AG04450 (cell line): Measurements from ENCODE around the gene LIMA1. TPM values are rescaled to one million over a fixed set of nuclear protein-coding genes. Genes with fewer than 3 reads are reported as not detected.

Experiments
- CTCF ChIA-PET: fragments of 300-600, 350-600 bp; formaldehyde crosslinking; extraction: SDS; loops from one replicate; lab custom pipeline; 2022; ENCODE audit warnings: antibody characterized with exemption, inconsistent platforms; lab: Charles Lee
- POLR2A ChIA-PET: fragments of 350-600 bp; formaldehyde crosslinking; extraction: SDS; loops from one replicate; lab custom pipeline; 2021; ENCODE audit warnings: antibody characterized with exemption, inconsistent platforms; lab: Yijun Ruan, JAX
- DNase-seq: peaks from one replicate; pipeline ENCODE4 v3.0.0-alpha.2; 2011; ENCODE audit warnings: low read depth, low spot score
- H3K27ac ChIP-seq: one replicate; pipeline ENCODE4 v1.5.1; 2012; ENCODE audit warnings: low read depth, low read length, control low read depth
- H3K27me3 ChIP-seq: one replicate; pipeline ENCODE4 v1.6.0; 2012; ENCODE audit warnings: low read length; ENCODE audit not compliant: control insufficient read depth, insufficient read depth
- H3K4me3 ChIP-seq: 2 replicates; pipeline ENCODE4 v1.5.1; 2011; ENCODE audit warnings: mild to moderate bottlenecking, low read depth, low read length, control low read depth
- H3K9me3 ChIP-seq: 2 replicates; pipeline ENCODE4 v1.5.1; 2012; ENCODE audit warnings: low read length; ENCODE audit not compliant: control insufficient read depth, insufficient read depth
- CTCF ChIP-seq: IDR thresholded peaks from 2 replicates; pipeline ENCODE4 v1.5.1; 2011; ENCODE audit warnings: low read depth, low read length, control low read depth, inconsistent platforms
- polyA plus RNA-seq: library from polyadenylated mRNA; depleted of rRNA; stranded (reverse); fragments of >200 nt; gene quantifications from 2 replicates; pipeline ENCODE4 v1.2.3, GENCODE V29; 2011

Gene LIMA1
- polyA plus RNA-seq, 1 experiment = 218 TPM

- Histone ChIP-seq H3K27ac (peak overlapping the region; percentile 98), H3K9me3 (no peaks in the 10 kb centered on the region), H3K27me3 (no peaks in the 10 kb centered on the region), H3K4me3 (no peak overlapping the region; the same call in 1 of the 2 replicates)
- ChIA-PET POLR2A (interaction anchor here (0.5 to 4.3 kb wide), 5 partner anchors 17 to 256 kb away, joined by 3 to 48 read pairs (median 6); partner anchors contain the start of gene LIMA1), CTCF (interaction anchor here (0.8 to 1.3 kb wide), 2 partner anchors 8 to 20 kb away, joined by 3 to 7 read pairs; no protein-coding TSS in a partner anchor)
- no peak for DNase-seq
- no peak for TF ChIP-seq CTCF
Observed at GRCh38 chr12:50242751-50243191, 40.5 kb downstream of the LIMA1 start.

- CTCF ChIA-PET = interaction anchor here (0.7 to 1.7 kb wide), 2 partner anchors 39 to 43 kb away, joined by 3 to 4 read pairs; partner anchors contain the start of gene LIMA1
- no peak for DNase-seq
- no peak for TF ChIP-seq CTCF
- Histone ChIP-seq H3K27me3 (no peaks in the 10 kb centered on the region), H3K9me3 (no peaks in the 10 kb centered on the region), H3K4me3 (no peak overlapping the region), H3K27ac (peak overlapping the region; percentile 86)
- POLR2A ChIA-PET = interaction anchor here (0.6 to 4.3 kb wide), 5 partner anchors 13 to 54 kb away, joined by 3 to 48 read pairs (median 6); partner anchors contain the start of gene LIMA1
Observed at GRCh38 chr12:50241178-50241577, 42.1 kb downstream of the LIMA1 start.

- Histone ChIP-seq H3K27me3 (no peaks in the 10 kb centered on the region), H3K4me3 (no peak overlapping the region), H3K27ac (no peak overlapping the region), H3K9me3 (no peaks in the 10 kb centered on the region)
- TF ChIP-seq CTCF = no peak
- CTCF ChIA-PET = interaction anchor here (0.7 to 1.7 kb wide), 2 partner anchors 39 to 43 kb away, joined by 3 to 4 read pairs; partner anchors contain the start of gene LIMA1
- DNase-seq = no peak
- POLR2A ChIA-PET = interaction anchor here (0.6 to 4.3 kb wide), 5 partner anchors 13 to 53 kb away, joined by 3 to 48 read pairs (median 6); partner anchors contain the start of gene LIMA1
Observed at GRCh38 chr12:50240792-50241114, 42.6 kb downstream of the LIMA1 start.

- no peak for DNase-seq
- H3K27ac ChIP-seq = no peak overlapping the region
- H3K9me3 ChIP-seq = no peaks in the 10 kb centered on the region
- H3K27me3 ChIP-seq = no peaks in the 10 kb centered on the region
- ChIA-PET CTCF (interaction anchor here (1.7 kb wide), 1 partner anchor 44 kb away, joined by 4 read pairs; the partner anchor contains the start of gene LIMA1), POLR2A (interaction anchor here (1.0 to 4.3 kb wide), 3 partner anchors 14 to 43 kb away, joined by 3 to 48 read pairs (median 20); partner anchors contain the start of gene LIMA1)
- no peak for TF ChIP-seq CTCF
- no peak overlapping the region for H3K4me3 ChIP-seq
Observed at GRCh38 chr12:50240096-50240791, 43.1 kb downstream of the LIMA1 start.
